ENCODE measurements around the gene WSCD2.

WSCD2 gene

GRCh38 chr12:108129017-108129812, at the start of gene WSCD2:
TSS of gene WSCD2 (plus strand) at chr12:108129288. CDS start at chr12:108195833, 66,545 bp downstream.
- no peak for DNase-seq (ENCODE audit: low read depth in 3 of 3)

DNA sequence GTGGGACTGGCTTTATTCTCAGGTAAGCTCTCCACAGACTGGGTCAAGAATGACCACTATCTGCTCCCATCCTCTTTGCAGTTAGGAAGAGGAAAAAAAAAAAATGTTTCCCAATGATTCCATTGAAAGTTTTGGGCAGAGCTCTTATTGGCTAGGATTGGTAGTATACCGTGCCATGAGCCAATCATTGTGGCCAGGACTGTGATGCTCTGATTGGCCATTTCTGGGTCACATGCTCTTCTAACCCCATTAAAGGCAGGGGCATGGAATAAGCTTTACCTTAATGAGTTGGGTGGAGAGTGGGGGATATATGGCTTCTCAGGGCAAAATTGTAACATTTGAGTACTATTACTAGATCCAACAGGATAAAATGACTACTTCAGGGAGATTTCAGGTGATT, 49.4 kb upstream of the WSCD2 start:
- DNase-seq (ENCODE audit: low read depth in 3 of 3) = no peak

DNA sequence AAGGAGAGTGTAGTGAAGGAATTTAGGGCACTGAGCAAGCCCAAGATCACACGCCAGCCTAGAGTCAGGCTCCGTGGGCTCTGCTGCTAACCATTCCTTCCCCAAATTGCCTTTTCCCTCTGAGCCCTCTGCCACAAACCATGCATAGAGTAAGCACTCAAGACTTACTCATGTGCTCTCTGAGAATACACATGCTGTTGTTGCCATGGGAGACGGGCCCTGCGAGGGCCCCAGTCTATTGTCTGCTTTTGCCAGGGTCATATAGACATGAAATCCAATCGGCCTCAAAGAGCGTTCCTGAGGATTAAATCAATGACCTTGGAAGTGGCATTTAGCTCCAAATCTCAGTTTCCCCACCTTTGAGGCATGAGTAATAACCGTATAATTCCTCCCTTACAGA, 48.7 kb upstream of the WSCD2 start:
- DNase-seq (ENCODE audit: low read depth in 3 of 3) = no peak

DNA sequence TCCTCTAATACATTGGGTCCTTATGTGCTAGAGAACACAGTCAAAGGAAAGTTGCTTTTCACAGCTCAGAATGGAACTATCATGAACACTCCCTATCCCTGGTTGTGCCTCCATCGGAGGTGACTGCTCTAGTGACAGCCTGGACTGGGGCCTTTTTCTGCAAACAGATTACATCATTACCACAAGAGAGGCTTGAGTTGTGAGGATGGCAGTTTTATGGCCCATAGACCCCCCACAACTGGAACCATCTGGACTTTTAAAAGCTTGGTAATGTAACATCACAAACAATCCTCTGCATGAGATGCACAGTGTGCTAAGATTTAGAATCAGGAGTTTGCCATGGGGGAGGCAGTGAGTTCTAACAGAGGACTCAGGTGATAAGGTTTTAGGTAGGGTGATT, 46.6 kb upstream of the WSCD2 start:
- no peak for DNase-seq (ENCODE audit: low read depth in 3 of 3)

DNA sequence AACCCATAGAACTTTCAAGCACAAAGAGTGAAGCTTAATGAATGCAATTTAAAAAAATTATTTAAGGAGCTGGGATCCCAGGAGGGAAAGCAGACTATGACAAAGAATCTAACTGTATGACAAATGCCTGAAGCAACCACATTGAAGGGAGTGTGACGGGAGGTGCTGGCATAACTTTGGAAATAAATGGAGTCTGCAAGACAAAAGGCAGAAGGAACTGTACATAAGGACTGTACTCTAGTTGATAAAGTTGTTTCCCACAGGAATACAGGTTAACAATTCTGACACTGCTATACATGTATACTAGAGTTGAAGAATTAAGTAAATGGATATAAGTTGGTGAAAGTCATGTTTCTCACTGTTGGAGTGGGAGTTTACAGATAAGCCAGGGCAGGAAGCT, 41.2 kb upstream of the WSCD2 start:
- no peak for DNase-seq (ENCODE audit: low read depth in 3 of 3)

DNA sequence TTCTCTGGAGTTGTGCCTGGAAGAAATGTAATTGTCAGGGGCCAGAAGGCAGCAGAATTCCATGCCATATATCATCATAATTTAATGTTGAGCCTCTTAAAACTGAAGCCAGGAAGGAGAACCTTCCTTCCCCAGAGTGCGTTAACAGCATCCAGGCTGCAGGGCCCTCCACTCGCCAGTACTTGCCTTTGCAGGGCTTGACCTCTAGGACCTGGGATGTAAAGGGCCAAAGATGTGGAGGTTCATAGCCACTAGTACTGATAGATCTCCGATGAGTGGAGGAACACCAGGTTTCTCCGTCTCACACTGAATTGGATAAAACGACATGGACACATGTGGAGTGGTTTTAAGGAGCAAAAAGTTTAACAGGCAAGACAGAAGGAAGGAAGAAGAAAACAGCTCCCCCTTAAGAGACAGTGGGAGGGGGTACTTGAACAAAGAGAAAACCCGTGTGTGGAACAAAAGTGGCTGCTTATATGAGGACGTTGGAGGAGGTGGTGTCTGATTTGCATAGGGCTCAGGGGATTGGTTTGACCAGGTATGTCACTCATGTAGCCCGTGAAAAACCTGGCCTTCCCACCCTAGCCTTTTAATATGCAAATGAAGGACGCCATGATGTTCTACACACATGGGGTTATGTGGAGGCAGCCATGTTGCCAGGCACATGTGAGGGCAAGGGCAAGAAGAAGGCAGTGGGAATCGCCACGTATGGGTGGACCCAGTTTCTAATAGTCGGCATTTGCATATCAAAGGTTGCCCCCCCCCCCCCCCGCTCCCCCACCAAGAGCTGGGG, 38.8 kb upstream of the WSCD2 start:
- no peak for DNase-seq (ENCODE audit: low read depth in 3 of 3)

DNA sequence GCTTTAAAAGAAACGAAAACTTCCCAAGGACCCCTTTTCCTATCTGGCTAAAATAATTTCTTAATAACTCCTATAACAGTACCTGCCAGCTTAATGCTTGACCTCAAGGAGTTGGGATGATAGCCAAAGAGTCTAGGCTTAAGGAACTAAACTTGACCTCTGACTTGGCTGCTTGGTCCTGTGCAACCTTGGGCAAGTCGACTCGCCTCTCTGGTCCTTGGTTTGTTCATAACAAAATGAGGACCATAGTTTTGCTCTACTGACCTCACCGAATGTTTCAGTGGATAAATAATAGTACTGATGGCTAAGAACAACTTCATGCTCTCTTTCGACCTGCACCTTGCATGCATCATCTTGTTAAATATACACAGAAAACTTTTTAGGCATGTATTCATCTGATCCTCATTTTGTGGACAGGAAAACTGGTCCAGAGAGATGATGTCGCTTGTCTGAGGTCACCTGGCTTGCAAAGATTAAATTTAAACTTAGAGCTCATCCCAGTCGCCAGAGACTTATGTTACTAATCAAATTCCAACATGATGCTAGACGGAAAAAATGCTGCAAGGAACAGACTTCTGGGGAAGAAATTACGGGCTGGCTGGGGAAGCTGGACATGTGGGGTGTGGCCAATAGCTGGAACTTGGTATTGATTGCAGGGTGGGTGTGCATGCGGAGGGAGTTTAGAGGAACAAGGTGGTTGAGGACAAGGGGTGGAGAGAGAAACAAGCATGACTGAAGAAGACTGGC, 38.0 kb upstream of the WSCD2 start:
- DNase-seq (ENCODE audit: low read depth in 3 of 3) = no peak

DNA sequence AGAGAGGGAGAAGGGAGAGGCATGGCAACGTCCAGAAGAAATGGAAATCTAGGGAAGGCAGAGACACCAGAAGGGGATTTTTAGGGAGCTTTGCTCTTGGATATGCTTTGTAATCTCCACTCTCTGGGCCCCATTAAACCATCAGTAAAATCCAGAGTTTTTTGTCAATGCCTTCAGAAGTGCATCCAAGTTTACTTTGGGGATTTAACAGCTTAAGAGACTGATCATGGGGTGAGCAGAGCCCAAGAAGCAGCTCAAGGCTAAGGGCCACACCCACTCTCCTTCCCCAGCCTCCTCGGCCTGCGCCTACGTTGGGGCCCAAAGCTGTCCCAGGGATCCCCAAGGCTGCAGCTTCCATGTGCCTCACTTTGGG, 37.4 kb upstream of the WSCD2 start:
- DNase-seq (ENCODE audit: low read depth in 3 of 3) = no peak

GRCh38 chr12:108093209-108093608, 35.9 kb upstream of the WSCD2 start:
- DNase-seq (ENCODE audit: low read depth in 3 of 3) = no peak

DNA sequence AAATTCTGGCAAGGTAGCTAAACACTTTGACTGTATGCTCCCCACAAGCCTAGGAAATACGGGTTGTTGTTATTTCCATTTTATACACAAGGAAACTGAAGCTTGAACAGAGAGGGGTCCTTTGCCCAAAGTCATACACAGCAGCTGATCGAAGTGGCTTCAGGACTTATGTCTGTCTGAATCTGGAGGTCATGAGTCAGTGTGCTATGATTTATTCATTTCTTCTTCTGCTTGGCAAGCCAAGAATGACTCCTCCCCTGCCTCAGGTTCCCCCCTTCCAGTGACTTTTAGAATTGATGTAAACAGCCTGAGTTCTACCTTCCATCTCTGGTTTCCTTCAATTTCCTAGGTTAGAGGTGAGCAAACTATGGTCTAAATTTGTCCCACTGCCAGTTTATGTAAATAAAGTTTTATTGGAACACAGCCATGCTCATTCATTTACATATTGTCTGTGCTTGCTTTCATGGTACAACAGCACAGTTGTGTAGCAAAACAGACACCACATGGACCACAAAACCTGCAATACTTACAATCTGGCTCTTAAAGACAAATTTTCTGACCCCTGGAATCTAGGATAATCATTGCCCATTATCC, 34.9 kb upstream of the WSCD2 start:
- no peak for DNase-seq (ENCODE audit: low read depth in 3 of 3)

GRCh38 chr12:108097160-108097911, 31.8 kb upstream of the WSCD2 start:
- no peak for DNase-seq (ENCODE audit: low read depth in 3 of 3)

DNA sequence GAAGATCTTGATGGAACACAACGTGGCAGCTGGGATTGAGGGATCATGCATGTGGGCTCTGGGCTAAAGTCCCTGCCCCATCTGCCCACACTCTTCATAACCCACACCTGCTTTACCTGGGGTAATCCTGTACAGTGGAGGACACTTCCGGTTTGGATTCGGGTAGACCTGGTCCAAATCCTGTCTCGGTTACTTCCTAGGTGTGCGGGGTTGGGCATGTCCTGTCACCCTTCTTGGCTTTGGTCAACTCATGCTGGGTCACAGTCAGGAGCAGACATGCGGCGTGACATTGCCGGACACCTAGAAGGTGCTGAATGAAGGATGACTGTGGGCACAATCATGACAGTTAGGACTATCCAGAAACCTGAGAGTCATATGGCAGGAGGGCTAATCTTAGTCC, 30.7 kb upstream of the WSCD2 start:
- DNase-seq (ENCODE audit: low read depth in 3 of 3) = no peak

DNA sequence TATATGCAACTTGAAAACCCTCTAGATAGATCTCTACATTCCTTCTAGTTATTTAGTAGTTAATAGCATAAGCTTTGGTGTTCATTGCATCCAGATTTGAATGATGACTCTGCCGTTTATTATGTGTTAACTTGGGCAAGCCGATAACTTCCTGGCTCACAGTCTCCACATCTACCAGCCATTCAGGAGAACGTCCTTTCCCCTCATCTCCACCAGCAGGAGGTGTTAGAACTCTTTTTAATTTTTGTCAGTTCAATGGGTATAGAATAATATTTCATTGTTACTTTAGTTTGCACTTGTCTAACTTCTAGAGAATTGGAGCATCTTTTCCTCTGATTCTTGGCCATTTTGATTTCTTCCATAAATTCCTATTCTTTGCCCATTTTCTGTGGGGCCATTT, 30.0 kb upstream of the WSCD2 start:
- DNase-seq (ENCODE audit: low read depth in 3 of 3) = no peak

- no peak for DNase-seq (ENCODE audit: low read depth in 3 of 3)
Observed at GRCh38 chr12:108099778-108100489, 29.2 kb upstream of the WSCD2 start.

GRCh38 chr12:108101605-108102175, 27.4 kb upstream of the WSCD2 start:
- no peak for DNase-seq (ENCODE audit: low read depth in 3 of 3)

GRCh38 chr12:108102363-108102762, 26.7 kb upstream of the WSCD2 start:
- DNase-seq (ENCODE audit: low read depth in 3 of 3) = no peak

GRCh38 chr12:108103087-108103486, 26.0 kb upstream of the WSCD2 start:
- no peak for DNase-seq (ENCODE audit: low read depth in 3 of 3)

GRCh38 chr12:108103517-108103916, 25.6 kb upstream of the WSCD2 start:
- DNase-seq (ENCODE audit: low read depth in 3 of 3) = no peak

GRCh38 chr12:108104657-108105056, 24.4 kb upstream of the WSCD2 start:
- no peak for DNase-seq (ENCODE audit: low read depth in 3 of 3)

DNA sequence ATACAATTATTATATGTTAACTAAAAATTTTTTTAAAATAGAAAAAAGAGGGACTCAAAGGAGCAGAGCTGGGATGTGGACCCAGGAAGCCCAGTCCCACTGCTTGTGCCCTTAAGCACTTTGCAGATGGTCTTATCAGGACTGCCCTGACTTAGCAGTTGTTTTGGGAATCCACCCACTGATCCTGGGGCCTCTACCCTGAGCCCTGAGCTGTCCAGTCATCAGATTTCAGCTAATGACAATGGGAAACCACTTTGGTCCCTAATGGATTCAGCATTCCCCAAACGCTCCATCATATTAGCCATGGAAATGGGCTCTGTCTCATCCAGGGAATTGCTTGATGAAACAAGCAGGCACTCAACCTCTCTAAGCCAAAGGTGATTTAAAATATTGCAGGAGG, 22.5 kb upstream of the WSCD2 start:
- no peak for DNase-seq (ENCODE audit: low read depth in 3 of 3)

Measured in stimulated activated CD4-positive, alpha-beta T cell treated with anti-CD3 and anti-CD28 coated beads, TNF-alpha, amount 100 ng/mL, for 4 hours (primary cell).